HUES64 (cell line): ENCODE data around the gene DTL.

Experiments used
- H3K27ac ChIP-seq: 2 replicates; pipeline ENCODE4 v1.7.0; 2013; ENCODE audit warnings: low read depth, low read length, inconsistent platforms
- H3K27me3 ChIP-seq: 2 replicates; pipeline ENCODE4 v1.6.1; 2013; ENCODE audit warnings: mild to moderate bottlenecking, low read length; ENCODE audit not compliant: insufficient read depth
- H3K36me3 ChIP-seq: 2 replicates; pipeline ENCODE4 v1.6.1; 2013; ENCODE audit warnings: mild to moderate bottlenecking, low read length; ENCODE audit not compliant: insufficient read depth
- H3K4me1 ChIP-seq: 2 replicates; pipeline ENCODE4 v1.6.1; 2013; ENCODE audit warnings: mild to moderate bottlenecking, low read length, moderate library complexity; ENCODE audit not compliant: insufficient read depth
- H3K4me3 ChIP-seq: 2 replicates; pipeline ENCODE4 v1.5.1; 2013; ENCODE audit warnings: mild to moderate bottlenecking, low read length, moderate library complexity
- H3K9ac ChIP-seq: 2 replicates; pipeline ENCODE4 v1.6.1; 2013; ENCODE audit warnings: mild to moderate bottlenecking, low read depth, low read length
- H3K9me3 ChIP-seq: 2 replicates; pipeline ENCODE4 v1.6.1; 2013; ENCODE audit warnings: low read depth, low read length; ENCODE audit not compliant: insufficient read depth
- WGBS: fragments of 150-250, 120-280 bp; methylation state at CpG from one replicate; pipeline ENCODE4 v1.1.7; 2013; ENCODE audit warnings: missing lambda C conversion rate; 5-methylcytosine and 5-hydroxymethylcytosine counted together

The DTL gene

GRCh38 chr1:212070720-212071302 lies 35.3 kb downstream of the DTL start:
- H3K4me1 ChIP-seq = no peaks in the 10 kb centered on the region
- H3K4me3 ChIP-seq = no peak overlapping the region
- peaks cover 95% of the 10 kb centered on the region for H3K36me3 ChIP-seq
- H3K9ac ChIP-seq = no peak overlapping the region
- no peaks in the 10 kb centered on the region for H3K9me3 ChIP-seq
- H3K27me3 ChIP-seq = no peaks in the 10 kb centered on the region
- no peak overlapping the region for H3K27ac ChIP-seq

- 100% methylated on average over 1 of the region's 1 CpG for whole genome bisulfite sequencing
- H3K27ac ChIP-seq = no peak overlapping the region
- no peak overlapping the region for H3K4me3 ChIP-seq
- H3K9me3 ChIP-seq = no peaks in the 10 kb centered on the region
- H3K36me3 ChIP-seq = peaks cover 95% of the 10 kb centered on the region
- H3K27me3 ChIP-seq = no peaks in the 10 kb centered on the region
- H3K9ac ChIP-seq = no peak overlapping the region
- no peaks in the 10 kb centered on the region for H3K4me1 ChIP-seq
Measured at GRCh38 chr1:212072047-212072446, 36.5 kb downstream of the DTL start.

DNA sequence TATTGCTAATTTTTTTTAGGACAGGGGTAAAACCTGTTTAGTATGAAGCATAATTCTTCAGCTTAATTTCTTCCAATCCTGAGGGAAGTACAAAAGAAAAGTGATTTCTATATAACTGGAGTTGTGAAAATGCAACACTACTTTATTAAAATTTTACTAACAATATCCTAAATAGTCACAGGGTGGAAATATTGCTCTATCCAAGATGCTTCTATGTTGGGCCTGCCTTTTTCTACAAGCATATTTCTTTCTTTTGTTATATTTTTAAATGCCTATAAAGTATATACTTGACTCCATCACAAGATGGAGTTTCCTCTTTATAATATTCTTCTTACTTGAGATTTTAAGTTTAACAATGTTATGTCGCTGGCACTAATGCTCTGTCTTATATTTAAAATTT lies 37.9 kb downstream of the DTL start:
- WGBS = no CpG with 5 or more reads among the region's 1 CpG
- H3K9ac ChIP-seq = no peak overlapping the region
- no peaks in the 10 kb centered on the region for H3K27me3 ChIP-seq
- no peaks in the 10 kb centered on the region for H3K4me1 ChIP-seq
- H3K9me3 ChIP-seq = no peaks in the 10 kb centered on the region
- no peak overlapping the region for H3K4me3 ChIP-seq
- peaks cover 95% of the 10 kb centered on the region for H3K36me3 ChIP-seq
- no peak overlapping the region for H3K27ac ChIP-seq

DNA sequence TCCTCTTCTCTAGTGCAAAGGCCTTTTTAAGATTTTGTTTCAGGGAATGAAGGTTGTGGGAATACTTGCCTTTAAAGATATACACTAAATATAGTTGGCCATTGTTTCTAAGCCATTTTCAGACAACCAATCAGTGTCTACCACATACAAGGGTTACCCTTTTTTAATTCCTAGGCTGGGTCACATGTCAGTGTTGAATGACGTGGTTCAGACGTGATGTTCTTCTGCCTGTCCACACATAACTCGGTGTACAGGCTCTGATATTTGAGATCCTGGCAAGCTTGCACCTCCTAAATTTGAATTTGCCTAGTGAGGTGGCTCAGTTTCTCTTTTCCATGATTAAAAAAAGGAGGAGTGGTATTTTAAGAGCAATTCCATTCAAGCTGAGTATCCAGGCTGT lies 38.8 kb downstream of the DTL start:
- Histone ChIP-seq H3K36me3 (peaks cover 95% of the 10 kb centered on the region), H3K27me3 (no peaks in the 10 kb centered on the region), H3K27ac (no peak overlapping the region), H3K4me1 (no peaks in the 10 kb centered on the region), H3K4me3 (no peak overlapping the region), H3K9ac (no peak overlapping the region), H3K9me3 (no peaks in the 10 kb centered on the region)
- WGBS = 94% methylated on average over 3 of the region's 3 CpGs

DNA sequence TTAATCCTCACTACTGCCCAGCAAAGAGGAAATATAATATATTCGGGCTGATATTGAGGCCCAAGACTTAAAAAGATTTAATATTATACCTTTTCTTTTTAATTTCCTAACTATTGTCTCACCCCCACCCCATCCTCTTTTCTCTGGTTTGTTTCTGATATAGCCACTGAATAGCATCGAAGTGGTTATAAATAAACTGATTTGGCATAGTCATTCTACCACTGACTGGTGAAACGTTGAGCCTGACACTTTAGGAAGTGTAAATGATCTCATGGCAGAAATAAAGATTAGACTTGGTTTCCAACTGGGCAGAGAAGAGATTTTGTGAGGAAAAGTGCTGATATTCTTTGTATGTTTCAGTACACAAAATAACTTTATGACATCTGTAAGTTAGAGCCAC lies 39.3 kb downstream of the DTL start:
- Histone ChIP-seq H3K27me3 (no peaks in the 10 kb centered on the region), H3K4me3 (no peak overlapping the region), H3K9ac (no peak overlapping the region), H3K36me3 (peaks cover 97% of the 10 kb centered on the region), H3K9me3 (no peaks in the 10 kb centered on the region), H3K4me1 (no peaks in the 10 kb centered on the region), H3K27ac (no peak overlapping the region)
- 94% methylated on average over 3 of the region's 3 CpGs for WGBS

DNA sequence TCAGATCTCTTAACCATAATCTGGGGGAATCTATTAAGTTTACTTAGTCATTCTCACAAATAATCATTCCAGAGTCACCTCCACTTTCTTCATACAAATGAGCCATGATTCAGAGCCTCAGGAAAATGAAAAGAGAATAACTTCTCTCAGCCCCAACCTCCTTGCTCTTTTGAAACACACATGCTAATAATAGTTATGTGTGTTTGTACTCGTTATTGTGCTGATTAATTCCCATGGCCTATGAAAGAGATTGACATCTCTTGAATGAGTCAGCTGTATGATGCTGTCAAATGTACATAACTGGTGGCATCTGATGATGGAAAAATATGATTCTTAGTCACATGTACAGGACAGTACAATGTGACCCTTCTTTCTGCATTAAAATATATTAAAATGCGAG lies 41.5 kb downstream of the DTL start:
- H3K36me3 ChIP-seq = peaks cover 97% of the 10 kb centered on the region

DNA sequence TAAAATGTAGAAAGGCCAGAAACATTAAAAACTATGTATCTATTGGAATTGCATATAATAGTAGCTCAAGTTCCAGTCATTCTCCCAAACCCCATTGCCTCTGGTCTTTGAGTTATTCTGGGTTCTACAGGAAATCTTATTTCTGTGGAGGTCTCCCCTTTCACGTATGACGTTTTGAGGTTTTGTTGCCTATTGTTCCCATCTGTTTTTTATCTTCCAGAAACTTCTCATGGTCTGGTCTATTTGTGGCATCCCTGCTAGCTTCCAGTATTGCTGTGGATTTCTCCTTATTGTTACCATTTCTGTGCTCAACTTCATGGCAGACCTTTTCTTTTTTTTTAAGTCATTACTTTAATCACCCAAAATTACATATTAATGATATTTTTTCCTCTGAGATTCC lies 43.3 kb downstream of the DTL start:
- Histone ChIP-seq H3K4me1 (no peaks in the 10 kb centered on the region), H3K9ac (no peak overlapping the region), H3K4me3 (no peak overlapping the region), H3K9me3 (no peaks in the 10 kb centered on the region), H3K27ac (no peak overlapping the region), H3K27me3 (no peaks in the 10 kb centered on the region), H3K36me3 (peaks cover 99% of the 10 kb centered on the region)
- WGBS = 98% methylated on average over 2 of the region's 2 CpGs

More for the DNA sequence above, 41.5 kb downstream of the DTL start:
- H3K4me3 ChIP-seq = no peak overlapping the region
- no peaks in the 10 kb centered on the region for H3K4me1 ChIP-seq
- H3K9me3 ChIP-seq = no peaks in the 10 kb centered on the region
- no peaks in the 10 kb centered on the region for H3K27me3 ChIP-seq
- H3K27ac ChIP-seq = no peak overlapping the region
- H3K9ac ChIP-seq = no peak overlapping the region
- whole genome bisulfite sequencing = 95% methylated on average over 1 of the region's 2 CpGs

DNA sequence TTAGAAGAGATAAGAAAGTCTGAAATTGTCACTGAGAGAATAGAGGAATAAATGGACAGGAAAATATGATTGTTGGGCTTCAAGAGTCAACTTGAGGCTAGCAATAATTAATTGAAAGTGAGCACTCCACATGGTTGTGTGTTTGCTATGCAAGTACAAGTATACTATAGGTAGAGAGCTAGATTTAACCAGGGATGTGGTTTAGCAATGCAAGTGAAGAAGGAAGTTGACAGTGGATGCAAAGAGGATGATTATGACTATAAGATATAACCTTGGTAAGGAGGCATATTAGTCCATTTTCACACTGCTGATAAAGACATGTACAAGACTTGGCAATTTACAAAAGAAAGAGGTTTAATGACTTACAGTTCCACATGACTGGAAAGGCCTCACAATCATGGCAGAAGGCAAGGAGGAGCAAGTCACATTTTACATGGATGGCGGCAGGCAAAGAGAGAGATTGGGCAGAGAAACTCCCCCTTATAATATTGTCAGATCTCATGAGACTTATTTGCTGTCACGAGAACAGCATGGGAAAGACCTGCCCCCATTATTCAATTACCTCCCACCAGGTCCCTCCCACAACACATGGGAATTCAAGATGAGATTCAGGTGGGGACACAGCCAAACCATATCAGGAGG lies 47.3 kb downstream of the DTL start:
- Histone ChIP-seq H3K4me3 (no peak overlapping the region), H3K27ac (no peak overlapping the region), H3K36me3 (peaks cover 96% of the 10 kb centered on the region), H3K4me1 (no peaks in the 10 kb centered on the region), H3K27me3 (no peaks in the 10 kb centered on the region), H3K9ac (no peak overlapping the region), H3K9me3 (no peaks in the 10 kb centered on the region)
- WGBS = 95% methylated on average over 2 of the region's 2 CpGs

DNA sequence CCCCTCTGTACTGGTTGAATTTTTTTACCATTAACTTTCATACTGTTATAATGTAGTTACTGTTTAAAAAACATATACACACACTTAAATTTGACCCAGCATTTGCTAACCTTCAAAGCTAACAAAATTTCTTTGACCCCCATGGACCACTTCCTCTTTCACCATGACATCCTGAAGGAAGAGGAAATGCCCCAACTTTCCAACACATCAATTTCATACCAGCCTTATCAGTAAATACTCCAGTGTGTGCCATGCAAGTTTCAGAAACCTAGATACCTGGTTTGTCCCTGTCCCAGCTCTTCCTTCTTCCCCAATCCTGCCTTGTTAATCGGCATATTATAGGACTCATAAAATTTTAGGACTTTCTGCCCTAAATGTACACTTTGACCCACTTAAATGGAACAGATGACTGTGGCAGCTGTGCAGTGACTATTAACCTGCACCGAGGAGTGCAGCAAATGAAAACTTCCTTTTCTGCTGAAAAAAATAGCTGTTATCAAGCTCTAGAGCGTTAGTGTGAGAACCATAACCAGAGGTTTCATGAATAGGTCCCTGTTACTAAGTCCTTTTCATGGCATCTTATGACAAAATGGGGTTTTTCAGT lies 54.1 kb downstream of the DTL start:
- 95% methylated on average over 3 of the region's 3 CpGs for WGBS
- H3K9ac ChIP-seq = no peak overlapping the region
- H3K4me1 ChIP-seq = no peaks in the 10 kb centered on the region
- H3K36me3 ChIP-seq = peaks cover 78% of the 10 kb centered on the region
- no peaks in the 10 kb centered on the region for H3K9me3 ChIP-seq
- H3K27ac ChIP-seq = no peak overlapping the region
- H3K4me3 ChIP-seq = no peak overlapping the region
- no peaks in the 10 kb centered on the region for H3K27me3 ChIP-seq

GRCh38 chr1:212091438-212092121 lies 56.0 kb downstream of the DTL start:
- peaks cover 59% of the 10 kb centered on the region for H3K36me3 ChIP-seq
- H3K4me1 ChIP-seq = 0 out of 2 replicates have a peak, but pooled peaks cover 3% of the 10 kb centered on the region
- H3K9ac ChIP-seq = no peak overlapping the region
- no peak overlapping the region for H3K4me3 ChIP-seq
- H3K27me3 ChIP-seq = no peaks in the 10 kb centered on the region
- H3K9me3 ChIP-seq = no peaks in the 10 kb centered on the region
- no peak overlapping the region for H3K27ac ChIP-seq
- 85% methylated on average over 5 of the region's 6 CpGs for WGBS

- H3K4me3 ChIP-seq = no peak overlapping the region
- H3K9me3 ChIP-seq = no peaks in the 10 kb centered on the region
- peaks cover 24% of the 10 kb centered on the region for H3K4me1 ChIP-seq
- H3K27me3 ChIP-seq = no peaks in the 10 kb centered on the region
- H3K27ac ChIP-seq = no peak overlapping the region
- no peak overlapping the region for H3K9ac ChIP-seq
- whole genome bisulfite sequencing = 93% methylated on average over 1 of the region's 2 CpGs
- peaks cover 42% of the 10 kb centered on the region for H3K36me3 ChIP-seq
Measured at GRCh38 chr1:212097360-212097759, 61.8 kb downstream of the DTL start.
